ENCODE results near the gene S100PBP.

S100PBP gene

DNA sequence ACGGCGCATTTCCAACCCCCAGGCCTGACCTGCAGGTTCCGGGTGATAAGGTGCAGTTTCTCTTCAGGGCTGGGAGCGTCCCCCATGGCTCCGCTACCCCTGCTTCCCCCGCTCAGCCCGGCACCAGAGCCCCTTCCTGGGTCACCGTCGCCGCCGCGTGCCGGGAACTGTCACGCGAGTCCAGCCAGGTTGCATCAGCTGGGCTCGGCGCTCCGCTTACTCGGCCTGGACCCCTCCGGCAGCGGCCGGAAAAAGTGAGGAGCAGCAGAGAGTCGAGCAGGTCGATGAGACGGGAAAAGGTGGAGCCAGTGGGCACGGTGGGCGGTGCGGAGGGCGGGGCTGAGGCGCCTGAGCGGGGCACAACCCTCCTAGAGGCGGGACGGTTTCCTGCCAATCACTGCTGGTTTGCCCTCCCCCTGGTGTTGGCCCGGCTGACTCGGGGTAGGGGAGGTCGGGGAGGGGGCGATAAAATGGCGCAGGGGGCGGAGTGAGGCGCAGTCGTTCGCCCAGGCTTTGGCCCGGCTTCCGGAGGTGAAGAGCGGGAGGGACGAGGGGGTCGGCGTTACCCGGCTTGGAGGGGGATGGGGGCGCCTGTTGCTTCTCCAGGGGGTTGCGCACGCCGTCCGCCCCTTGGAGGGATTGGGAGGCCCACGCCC lies at the start of gene S100PBP, which contains the start of gene YARS1:
Gene S100PBP, plus strand, starts transcription at position 495 of the 656 bp plus-strand sequence. CDS start 8,447 bp downstream, outside the sequence.
Gene YARS1, minus strand, starts transcription at position 200 of the 656 bp plus-strand sequence. Its CDS starts 114 bp downstream, at position 86.
- DNase-seq, result peak; percentile 86 to 98

GRCh38 chr1:32768110-32768850 lies 49.2 kb upstream of the S100PBP start:
- no peak for DNase-seq

GRCh38 chr1:32769524-32770220 lies 47.8 kb upstream of the S100PBP start:
- no peak for DNase-seq

DNA sequence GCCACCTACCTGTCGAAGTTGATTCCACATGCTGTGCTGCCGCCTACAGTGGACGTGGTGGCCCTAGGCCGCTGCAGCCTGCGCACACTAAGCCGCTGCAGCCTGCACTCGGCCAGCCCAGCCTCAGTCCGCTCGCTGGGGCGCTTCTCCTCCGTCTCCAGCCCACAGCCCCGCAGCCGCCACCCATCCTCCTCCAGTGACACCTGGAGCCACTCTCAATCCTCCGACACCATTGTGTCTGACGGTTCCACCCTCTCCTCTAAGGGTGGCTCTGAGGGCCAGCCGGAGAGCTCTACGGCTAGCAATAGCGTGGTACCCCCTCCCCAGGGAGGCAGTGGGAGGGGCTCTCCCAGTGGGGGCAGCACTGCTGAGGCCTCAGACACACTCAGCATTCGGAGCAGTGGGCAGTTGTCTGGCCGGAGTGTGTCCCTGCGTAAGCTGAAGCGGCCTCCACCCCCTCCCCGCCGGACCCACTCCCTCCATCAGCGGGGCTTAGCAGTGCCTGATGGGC lies 47.2 kb upstream of the S100PBP start:
- no peak for DNase-seq

DNA sequence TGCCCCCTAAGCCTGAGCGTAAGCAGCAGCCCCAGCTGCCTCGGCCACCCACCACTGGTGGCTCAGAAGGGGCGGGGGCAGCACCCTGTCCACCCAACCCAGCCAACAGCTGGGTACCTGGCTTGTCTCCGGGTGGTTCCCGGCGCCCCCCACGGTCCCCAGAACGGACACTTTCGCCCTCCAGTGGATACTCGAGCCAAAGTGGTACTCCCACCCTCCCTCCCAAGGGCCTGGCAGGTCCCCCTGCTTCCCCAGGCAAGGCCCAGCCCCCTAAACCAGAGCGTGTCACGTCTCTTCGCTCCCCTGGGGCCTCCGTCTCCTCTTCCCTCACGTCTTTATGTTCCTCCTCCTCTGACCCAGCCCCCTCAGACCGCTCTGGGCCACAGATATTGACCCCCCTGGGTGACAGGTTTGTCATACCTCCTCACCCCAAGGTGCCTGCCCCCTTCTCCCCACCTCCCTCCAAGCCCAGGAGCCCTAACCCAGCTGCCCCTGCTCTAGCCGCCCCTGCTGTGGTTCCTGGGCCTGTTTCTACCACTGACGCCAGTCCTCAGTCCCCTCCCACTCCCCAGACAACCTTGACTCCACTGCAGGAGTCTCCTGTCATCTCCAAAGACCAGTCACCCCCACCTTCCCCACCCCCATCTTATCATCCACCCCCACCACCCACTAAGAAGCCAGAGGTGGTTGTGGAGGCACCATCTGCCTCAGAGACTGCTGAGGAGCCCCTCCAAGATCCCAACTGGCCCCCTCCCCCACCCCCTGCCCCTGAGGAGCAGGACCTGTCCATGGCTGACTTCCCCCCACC lies 46.5 kb upstream of the S100PBP start:
- no peak for DNase-seq

DNA sequence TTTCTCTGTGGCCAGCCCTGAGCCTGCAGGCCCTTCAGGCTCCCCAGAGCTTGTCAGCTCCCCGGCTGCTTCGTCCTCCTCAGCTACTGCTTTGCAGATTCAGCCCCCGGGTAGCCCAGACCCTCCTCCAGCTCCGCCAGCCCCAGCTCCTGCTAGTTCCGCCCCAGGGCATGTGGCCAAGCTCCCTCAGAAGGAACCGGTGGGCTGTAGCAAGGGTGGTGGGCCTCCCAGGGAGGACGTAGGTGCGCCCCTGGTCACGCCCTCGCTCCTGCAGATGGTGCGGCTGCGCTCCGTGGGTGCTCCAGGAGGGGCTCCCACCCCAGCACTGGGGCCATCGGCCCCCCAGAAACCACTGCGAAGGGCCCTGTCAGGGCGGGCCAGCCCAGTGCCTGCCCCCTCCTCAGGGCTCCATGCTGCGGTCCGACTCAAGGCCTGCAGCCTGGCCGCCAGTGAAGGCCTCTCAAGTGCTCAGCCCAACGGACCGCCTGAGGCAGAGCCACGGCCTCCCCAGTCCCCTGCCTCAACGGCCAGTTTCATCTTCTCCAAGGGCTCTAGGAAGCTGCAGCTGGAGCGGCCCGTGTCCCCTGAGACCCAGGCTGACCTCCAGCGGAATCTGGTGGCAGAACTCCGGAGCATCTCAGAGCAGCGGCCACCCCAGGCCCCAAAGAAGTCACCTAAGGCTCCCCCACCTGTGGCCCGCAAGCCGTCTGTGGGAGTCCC lies 45.7 kb upstream of the S100PBP start:
- no peak for DNase-seq

- no peak for DNase-seq
Measured at GRCh38 chr1:32772281-32773017, 45.0 kb upstream of the S100PBP start.

- DNase-seq, result peak in 1 of 2 experiments; percentile 33
Measured at GRCh38 chr1:32773018-32773763, 44.3 kb upstream of the S100PBP start.

- no peak for DNase-seq
Measured at GRCh38 chr1:32773764-32774463, 43.5 kb upstream of the S100PBP start.

- no peak for DNase-seq
Measured at GRCh38 chr1:32774464-32774808, 43.0 kb upstream of the S100PBP start.

DNA sequence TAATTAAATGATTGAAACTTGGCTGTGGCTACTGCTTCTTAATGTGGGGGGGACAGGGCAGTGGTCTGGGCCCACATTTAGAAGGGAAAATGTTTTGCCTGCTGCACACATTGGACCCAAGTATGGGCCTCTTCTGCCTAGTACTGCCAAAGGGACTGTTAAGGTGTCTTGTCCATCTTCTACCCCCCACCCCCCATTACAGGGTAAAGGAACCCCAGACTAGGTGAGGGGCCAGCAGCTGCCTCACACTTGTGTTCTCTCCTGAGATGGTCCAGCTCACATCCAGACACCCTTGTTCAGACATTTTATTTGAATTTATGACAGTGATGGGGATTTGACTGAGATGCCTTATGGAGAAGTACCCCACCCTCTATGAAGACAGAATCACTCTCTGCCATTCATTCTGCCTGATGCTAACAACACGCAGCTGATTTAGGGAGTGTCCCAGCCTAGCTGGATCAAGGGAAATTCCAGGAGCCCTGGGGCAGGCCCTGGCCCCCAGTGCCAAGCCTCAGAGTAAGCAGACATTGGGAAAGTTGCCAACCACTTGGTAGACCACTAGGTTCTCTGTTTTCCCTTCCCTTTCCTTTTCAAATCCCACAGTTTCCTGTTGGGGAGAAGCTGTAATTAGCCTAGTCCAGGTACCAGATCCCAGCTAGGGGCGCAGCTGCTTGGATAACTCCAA lies 42.4 kb upstream of the S100PBP start:
- no peak for DNase-seq

DNA sequence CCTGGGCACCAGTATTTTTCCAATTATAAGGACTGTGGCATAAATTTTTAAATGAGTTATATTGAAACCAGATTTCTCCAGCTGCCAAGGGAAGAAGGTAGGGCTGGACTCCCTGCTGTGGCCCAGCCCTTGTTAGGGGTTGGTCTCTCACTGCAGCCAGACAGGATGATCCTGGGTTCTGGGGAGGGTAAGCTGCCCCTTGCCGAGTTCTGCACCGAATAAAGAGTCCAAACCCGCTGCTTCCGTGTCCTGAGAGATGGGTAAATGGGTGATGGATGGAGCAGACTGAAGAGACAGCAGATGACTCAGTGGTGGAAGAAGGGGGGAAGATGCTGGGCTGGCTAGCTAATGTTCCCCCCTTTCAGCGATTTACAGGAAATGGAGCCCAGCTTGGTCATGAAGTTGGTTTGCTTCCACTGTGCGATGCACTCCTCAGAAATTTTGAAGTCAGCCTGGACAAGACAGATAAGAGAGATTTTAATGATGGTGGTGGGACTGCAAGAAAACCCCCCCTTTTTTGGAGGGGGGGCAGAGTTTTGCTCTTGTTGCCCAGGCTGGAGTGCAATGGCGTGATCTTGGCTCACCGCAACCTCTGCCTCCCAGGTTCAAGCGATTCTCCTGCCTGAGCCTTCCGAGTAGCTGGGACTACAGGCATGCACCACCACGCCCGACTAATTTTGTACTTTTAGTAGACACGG lies 41.7 kb upstream of the S100PBP start:
- no peak for DNase-seq

- no peak for DNase-seq
Measured at GRCh38 chr1:32779242-32779641, 38.2 kb upstream of the S100PBP start.

DNA sequence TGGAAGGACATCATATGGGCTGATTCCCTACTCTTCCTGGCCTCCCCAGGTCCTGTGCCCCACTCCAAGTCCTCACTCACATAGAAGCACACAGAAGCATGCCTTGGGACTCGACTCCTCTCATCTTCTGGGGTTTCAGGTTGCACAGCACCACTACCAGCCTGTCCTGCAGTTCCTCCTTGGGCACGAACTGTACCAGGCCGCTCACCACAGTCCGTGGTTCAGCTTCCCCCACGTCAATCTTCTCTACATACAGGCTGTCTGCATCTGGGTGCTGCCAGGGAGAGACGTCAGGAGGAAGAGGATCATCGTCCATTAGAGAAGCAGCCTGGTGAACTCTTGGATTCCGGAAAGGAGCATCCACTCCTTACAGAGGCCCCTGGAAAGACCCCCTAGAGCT lies 37.4 kb upstream of the S100PBP start:
- DNase-seq, result no peak

DNA sequence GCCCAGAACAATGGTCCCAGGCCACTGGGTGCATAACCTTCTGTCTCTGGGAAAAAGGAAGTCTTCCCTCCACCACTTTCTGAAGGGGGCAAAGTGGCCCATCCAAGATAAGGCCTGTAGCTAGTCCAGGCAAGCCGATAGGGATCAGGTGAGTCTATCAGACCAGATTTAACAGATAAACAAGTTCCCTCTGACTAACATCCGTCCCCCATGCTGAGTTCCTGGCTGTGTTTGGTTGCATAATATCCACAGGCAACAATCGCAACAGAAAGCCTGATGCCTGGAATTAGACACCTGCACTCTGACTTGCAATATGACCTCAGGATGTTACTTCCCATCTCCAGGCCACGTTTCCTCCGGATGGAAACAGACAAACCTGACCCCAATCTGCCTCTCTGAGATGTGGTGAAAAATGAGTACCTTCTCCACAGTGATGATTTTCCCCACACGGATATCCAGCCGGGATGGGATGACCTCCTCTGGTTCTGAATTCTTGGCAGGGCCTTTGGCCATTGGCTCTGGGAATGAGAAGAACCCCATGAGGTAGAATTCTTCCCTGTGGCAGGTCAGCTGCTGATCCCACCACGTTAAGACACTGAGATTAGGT lies 36.7 kb upstream of the S100PBP start:
- DNase-seq, result no peak

GRCh38 chr1:32782086-32782485 lies 35.4 kb upstream of the S100PBP start:
- no peak for DNase-seq

- no peak for DNase-seq
Measured at GRCh38 chr1:32783851-32784250, 33.6 kb upstream of the S100PBP start.

DNA sequence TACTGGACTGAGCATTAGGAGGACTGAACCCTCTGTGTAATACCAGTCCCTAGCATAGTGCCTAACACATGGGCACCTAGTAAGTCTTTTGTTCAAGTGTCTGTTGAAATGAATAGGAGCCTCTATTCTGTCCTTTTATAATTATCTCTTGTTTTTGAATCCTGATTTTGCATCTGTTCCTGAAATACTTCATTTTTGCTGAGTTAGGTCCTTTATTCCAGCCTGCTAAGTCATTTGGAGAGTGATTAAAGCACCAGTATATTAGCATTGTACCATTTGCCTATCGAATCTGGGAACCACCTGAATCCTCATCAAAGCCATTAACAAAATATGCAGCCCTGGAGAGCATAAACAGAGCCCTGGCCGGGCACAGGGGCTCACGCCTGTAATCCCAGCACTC lies 32.6 kb upstream of the S100PBP start:
- DNase-seq, result no peak
